Measurements from ENCODE around the gene GOLGA8B. TPM values are rescaled to one million over a fixed set of nuclear protein-coding genes. Genes with fewer than 3 reads are reported as not detected.
"Not testable (repeated sequence)": the region's sequence is repeated elsewhere in the genome, so short reads cannot be mapped to it uniquely, and the experiment has no call there.

The GOLGA8B gene
- total RNA-seq, 1 donor from 2014 or later, result 156 TPM

DNA sequence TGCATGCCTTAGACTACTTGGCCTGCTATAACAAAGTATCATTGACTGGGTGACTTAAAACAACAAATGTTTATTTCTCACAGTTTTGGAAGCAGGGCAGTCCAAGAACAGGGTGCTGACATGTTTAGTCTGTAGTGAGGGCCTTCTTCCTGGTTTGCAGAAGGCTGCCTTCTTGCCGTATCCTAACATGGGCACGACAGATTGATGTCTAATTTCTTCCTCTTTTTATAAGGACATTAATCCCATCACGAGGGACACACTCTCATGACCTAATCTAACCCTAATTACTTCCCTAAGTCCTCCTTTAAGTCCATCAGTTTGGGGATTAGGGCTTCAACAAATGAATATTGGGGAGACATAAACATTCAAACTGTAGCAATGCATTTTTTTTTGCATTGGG is 10.9 kb upstream of the GOLGA8B start:
- TF ChIP-seq, protein P1, sequence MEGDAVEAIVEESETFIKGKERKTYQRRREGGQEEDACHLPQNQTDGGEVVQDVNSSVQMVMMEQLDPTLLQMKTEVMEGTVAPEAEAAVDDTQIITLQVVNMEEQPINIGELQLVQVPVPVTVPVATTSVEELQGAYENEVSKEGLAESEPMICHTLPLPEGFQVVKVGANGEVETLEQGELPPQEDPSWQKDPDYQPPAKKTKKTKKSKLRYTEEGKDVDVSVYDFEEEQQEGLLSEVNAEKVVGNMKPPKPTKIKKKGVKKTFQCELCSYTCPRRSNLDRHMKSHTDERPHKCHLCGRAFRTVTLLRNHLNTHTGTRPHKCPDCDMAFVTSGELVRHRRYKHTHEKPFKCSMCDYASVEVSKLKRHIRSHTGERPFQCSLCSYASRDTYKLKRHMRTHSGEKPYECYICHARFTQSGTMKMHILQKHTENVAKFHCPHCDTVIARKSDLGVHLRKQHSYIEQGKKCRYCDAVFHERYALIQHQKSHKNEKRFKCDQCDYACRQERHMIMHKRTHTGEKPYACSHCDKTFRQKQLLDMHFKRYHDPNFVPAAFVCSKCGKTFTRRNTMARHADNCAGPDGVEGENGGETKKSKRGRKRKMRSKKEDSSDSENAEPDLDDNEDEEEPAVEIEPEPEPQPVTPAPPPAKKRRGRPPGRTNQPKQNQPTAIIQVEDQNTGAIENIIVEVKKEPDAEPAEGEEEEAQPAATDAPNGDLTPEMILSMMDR (IDR thresholded peaks at IDR 0.05; ENCODE audit: unreplicated experiment), result no peak
- Mint-ChIP-seq H3K27ac (no peak overlapping the region), H3K27me3 (ENCODE audit: low read depth) (peaks cover 10% of the 10 kb centered on the region), H3K4me3 (no peak overlapping the region), H3K9me3 (no peaks in the 10 kb centered on the region), H3K36me3 (no peaks in the 10 kb centered on the region), H3K4me1 (no peaks in the 10 kb centered on the region)
- no peak for DNase-seq (ENCODE audit: low spot score in 2 of 2, unreplicated experiment in 2 of 2)

DNA sequence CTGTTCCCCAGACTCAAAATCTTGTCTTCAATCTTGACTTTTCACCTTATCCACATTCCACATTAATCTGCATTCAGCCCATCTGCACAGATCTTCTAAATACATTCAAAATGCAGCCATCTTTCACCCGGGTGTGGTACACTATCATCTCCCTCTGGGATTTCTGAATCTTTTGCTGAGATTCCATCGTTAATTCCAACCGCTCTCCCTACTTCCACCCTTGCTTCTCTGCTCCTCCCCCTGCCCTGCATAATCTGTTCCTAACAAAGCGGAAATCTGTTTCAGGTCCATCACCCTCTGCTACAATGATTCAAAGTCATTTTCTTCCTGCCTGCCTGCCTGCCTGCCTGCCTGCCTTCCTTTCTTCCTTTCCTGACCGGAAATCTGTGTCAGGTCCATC is 7.9 kb upstream of the GOLGA8B start:
- TF ChIP-seq, protein P1 (IDR thresholded peaks at IDR 0.05; ENCODE audit: unreplicated experiment), result no peak
- H3K36me3 Mint-ChIP-seq, result no peaks in the 10 kb centered on the region
- no peaks in the 10 kb centered on the region for H3K9me3 Mint-ChIP-seq
- no peak overlapping the region for H3K27ac Mint-ChIP-seq
- peaks cover 4% of the 10 kb centered on the region for H3K4me1 Mint-ChIP-seq
- no peak overlapping the region for H3K4me3 Mint-ChIP-seq
- no peak for DNase-seq (ENCODE audit: low spot score in 2 of 2, unreplicated experiment in 2 of 2)
- H3K27me3 Mint-ChIP-seq (ENCODE audit: low read depth), result no peaks in the 10 kb centered on the region

DNA sequence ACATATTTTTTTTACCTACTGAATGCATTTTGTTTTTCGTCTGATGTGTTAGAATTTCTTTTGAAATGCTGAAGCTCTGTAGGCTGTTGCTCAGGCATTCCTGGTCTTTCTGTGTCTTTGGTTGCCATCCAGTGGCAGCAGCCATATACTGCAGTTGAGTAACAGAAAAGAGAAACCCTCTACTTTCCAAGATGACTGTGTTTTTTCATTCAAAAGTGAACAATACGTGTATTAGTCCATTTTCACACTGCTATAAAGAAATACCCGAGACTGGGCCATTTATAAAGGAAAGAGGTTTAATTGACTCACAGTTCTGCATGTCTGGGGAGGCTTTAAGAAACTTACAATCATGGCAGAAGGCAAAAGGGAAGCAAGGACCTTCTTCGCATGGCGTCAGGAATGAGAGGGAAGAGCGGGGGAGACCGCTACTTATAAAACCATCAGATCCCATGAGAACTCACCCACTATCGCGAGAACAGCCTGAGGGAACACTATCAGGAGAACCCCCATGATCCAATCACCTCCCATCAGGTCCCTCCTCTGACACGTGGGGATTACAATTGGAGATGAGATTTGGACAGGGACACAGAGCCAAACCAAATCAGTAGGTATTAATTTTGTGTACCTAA is 4.7 kb upstream of the GOLGA8B start:
- peaks cover 15% of the 10 kb centered on the region for H3K27me3 Mint-ChIP-seq (ENCODE audit: low read depth)

DNA sequence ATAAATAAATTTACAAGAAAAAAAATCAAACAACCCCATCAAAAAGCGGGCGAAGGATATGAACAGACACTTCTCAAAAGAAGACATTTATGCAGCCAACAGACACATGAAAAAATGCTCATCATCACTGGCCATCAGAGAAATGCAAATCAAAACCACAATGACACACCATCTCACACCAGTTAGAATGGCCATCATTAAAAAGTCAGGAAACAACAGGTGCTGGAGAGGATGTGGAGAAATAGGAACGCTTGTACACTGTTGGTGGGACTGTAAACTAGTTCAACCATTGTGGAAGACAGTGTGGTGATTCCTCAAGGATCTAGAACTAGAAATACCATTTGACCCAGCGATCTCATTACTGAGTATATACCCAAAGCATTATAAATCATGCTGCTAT is 2.5 kb upstream of the GOLGA8B start:
- H3K36me3 Mint-ChIP-seq; H3K4me3 Mint-ChIP-seq; DNase-seq (ENCODE audit: low spot score in 2 of 2, unreplicated experiment in 2 of 2); H3K9me3 Mint-ChIP-seq; H3K27ac Mint-ChIP-seq: not testable (repeated sequence)
- H3K27me3 Mint-ChIP-seq (ENCODE audit: low read depth), result peaks cover 15% of the 10 kb centered on the region
- H3K4me1 Mint-ChIP-seq, result peaks cover 11% of the 10 kb centered on the region

More for the DNA sequence above, 4.7 kb upstream of the GOLGA8B start:
- TF ChIP-seq, protein P1 (IDR thresholded peaks at IDR 0.05; ENCODE audit: unreplicated experiment), result peak; percentile 56
- DNase-seq (ENCODE audit: low spot score in 2 of 2, unreplicated experiment in 2 of 2), result peak in 1 of 2 experiments; percentile 54
- Mint-ChIP-seq H3K9me3 (no peaks in the 10 kb centered on the region), H3K4me1 (peaks cover 7% of the 10 kb centered on the region), H3K27ac (peak overlapping the region; percentile 86), H3K36me3 (no peaks in the 10 kb centered on the region), H3K4me3 (peak overlapping the region; percentile 67)

DNA sequence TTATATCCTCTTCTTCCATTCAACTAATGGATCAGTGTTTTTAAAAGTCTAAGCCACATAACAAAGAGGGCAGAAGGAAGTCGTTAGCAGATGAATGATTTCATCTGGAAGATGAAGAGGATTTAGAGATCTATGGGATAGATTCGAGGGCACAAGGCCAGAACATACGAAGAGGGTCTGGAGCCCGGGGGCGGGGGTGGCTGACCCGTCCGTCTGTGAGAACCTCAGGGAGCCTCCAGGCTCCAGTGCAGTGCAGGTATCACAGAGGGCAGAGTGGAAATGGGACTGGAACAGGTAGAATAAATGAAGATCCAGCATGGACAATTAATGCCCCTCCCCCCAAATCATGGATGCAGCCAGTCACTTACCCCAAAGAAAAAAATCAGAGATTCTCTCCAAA is 1.5 kb upstream of the GOLGA8B start:
- Mint-ChIP-seq H3K4me1 (peaks cover 11% of the 10 kb centered on the region), H3K27me3 (ENCODE audit: low read depth) (peaks cover 15% of the 10 kb centered on the region), H3K4me3 (peak overlapping the region; percentile 42), H3K27ac (no peak overlapping the region), H3K9me3 (no peaks in the 10 kb centered on the region), H3K36me3 (no peaks in the 10 kb centered on the region)
- TF ChIP-seq, protein P1 (IDR thresholded peaks at IDR 0.05; ENCODE audit: unreplicated experiment), result no peak
- no peak for DNase-seq (ENCODE audit: low spot score in 2 of 2, unreplicated experiment in 2 of 2)

DNA sequence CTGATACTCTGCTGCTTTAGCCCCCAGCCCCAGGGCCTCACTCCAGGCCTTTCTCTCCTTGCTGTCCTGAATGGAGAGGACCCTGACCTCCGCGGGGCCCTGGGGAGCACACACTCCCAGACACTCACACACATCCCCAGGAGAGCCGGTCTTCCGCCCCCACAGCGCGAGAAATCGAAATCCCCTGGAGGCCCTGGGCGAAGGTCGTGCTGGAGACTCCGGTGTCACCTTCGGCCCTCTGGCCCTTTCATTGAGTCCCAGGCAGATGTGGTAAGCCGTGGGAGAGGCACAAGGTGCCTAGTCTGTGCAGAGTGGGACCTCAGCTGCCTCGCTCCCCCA is 848 bp upstream of the GOLGA8B start:
- Mint-ChIP-seq H3K4me1 (peaks cover 11% of the 10 kb centered on the region), H3K27me3 (ENCODE audit: low read depth) (peaks cover 15% of the 10 kb centered on the region), H3K4me3 (peak overlapping the region; percentile 81), H3K36me3 (no peaks in the 10 kb centered on the region), H3K9me3 (no peaks in the 10 kb centered on the region), H3K27ac (no peak overlapping the region)
- no peak for DNase-seq (ENCODE audit: low spot score in 2 of 2, unreplicated experiment in 2 of 2)
- TF ChIP-seq, protein P1 (IDR thresholded peaks at IDR 0.05; ENCODE audit: unreplicated experiment), result no peak

Measured in mesothelial cell of epicardium (in vitro differentiated cells).